TTC549 (cell line): Measurements from ENCODE around the gene POFUT2.
"Not testable (repeated sequence)": the region's sequence is repeated elsewhere in the genome, so short reads cannot be mapped to it uniquely, and the experiment has no call there.

ENCODE experiments used
- FAIRE-seq: peaks from 2 replicates; lab custom pipeline; 2012; peaks lifted over from hg19 to GRCh38; lab: Jason Lieb, UNC

The POFUT2 gene

GRCh38 chr21:45309987-45310381 lies 22.3 kb upstream of the POFUT2 start:
- no peak for FAIRE-seq

DNA sequence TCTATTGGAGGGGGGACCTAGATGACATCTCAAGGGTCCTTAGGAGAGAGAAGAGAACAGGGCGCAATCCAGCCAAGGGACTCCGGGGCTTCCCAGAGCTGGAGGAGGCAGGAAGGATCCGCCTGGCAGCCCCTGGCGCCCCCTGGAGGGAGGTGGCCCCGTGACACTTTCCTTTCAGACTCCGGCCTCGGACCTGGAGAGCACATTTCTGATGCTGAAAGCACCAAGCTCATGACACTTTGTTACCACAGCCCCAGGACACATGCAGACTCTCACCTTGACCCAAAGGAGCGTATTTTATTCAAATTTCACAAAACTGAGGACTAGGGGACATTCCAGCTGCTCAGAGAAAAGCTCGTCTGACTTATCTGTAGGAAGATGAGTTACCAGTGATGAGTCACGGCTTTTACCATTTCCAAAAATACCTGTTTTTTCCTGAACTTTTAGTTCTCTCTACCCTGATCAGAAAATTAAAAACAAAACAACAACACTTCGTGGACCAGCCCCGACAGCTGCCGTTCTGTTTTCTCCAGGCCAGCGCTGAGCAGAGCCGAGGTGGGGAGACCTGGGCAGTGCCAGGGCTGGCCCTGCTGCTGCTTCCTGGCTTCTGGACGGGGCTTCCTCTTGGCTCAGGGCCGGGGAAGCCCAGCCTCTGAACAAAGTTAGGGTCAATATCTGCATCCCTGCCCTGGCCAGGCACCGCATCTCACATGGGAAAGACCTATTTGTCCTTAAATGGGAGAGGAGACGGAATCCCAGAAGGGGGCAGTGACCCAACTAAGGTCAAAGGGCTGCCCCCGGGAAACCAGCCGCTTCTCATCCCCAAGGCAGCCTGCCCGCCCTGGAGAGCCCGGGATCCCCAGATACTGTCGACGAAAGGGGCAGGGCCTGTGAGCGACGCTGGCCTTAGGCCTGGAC lies 21.6 kb upstream of the POFUT2 start:
- no peak for FAIRE-seq

DNA sequence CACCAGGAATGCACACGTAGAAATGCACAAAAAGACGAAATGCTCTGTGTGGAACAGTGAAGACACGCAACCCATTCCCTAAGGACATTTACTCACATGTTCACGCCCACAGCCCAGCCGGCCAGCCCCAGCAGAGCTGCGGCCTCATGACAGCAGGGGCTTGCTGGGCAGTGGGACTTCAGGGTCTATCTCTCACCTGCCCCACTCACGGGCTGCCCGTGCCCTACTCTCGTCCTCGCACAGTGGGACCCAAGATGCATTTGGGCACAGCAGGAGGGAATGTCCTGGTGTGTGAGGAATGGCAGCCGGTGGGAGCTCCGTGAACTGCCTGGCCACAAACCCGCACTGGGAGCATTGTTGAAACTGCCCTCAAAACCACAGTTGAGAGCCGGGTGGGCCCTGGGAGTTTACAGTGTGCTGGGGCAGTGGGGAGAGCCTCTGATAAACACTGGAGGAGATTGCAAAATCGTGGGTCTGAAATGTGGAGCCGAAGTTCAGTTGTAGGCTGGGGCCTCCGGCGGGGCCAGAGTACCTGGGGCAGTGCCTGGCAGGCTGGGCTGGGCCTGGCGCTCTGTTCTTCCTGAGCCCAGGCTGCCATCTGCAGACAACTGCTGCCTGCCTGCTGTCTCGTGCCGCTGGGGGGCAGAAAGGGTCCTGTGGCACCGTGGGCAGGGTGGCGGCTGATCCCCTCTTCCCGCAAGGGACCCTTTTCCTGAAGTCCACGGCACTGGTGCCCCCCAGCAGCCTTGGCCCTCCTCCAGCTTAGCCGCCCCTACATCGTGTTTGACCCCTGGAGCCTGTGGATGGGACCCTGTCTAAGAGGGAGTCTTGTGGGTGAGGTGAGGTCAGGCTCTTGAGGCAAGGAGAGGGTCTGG lies 20.7 kb upstream of the POFUT2 start:
- FAIRE-seq = no peak

- not testable (repeated sequence) for FAIRE-seq
These were observed 20.0 kb upstream of the POFUT2 start for GRCh38 chr21:45307597-45308158.

DNA sequence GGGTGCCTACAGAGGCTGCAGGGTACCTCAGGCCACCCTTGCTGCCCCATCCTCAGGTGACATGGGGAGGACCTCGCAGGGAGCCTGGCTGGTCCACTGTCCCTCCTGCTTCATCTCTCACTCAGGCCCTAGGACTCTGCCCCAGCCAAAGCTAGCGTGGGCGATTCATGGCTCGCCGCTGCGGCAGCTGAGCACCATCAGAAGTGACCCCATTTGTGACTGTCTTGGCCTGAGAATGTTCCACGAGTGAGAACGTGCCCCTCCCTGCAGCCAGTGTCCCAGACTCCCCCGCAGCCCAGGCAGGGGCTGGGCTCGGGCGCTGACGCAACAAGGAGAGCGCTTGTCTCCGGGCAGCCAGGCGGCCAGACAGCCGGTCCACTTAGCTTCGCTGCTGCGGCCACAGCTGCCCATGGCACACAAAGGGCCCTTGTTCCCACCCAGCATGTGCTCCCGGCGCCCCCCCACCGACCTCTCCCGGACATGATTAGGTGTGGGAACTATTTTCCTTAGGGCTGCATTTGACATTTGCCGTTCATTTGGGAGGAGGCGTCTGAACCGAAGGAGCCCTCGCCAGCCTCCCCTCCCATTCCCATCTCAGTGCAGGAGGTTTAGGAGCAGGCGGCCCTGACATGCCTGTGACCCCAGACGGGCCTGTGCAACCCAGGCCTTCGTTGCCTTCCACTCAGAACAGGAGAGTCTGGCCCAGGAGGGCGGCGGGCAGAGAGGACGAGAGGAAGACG lies 19.3 kb upstream of the POFUT2 start:
- no peak for FAIRE-seq

DNA sequence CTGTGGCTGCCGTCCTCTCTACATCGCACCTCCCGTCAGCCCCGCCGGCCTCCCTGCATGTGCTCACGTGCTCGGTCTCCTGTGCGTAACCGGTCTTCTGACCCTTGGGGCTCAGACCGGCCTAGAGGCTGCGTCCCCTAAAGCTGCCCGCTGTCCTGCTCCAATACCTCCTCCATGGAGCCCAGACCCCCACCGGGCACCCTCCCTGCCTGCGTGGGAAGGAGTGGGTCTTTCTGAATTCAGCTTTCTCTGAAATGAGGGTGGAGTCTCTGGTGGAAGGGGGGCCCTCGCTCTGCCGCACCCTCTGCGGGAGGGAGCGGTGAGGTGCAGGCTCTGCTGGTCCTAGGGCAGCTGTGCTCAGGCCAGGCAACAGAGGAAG lies 18.7 kb upstream of the POFUT2 start:
- FAIRE-seq = no peak

DNA sequence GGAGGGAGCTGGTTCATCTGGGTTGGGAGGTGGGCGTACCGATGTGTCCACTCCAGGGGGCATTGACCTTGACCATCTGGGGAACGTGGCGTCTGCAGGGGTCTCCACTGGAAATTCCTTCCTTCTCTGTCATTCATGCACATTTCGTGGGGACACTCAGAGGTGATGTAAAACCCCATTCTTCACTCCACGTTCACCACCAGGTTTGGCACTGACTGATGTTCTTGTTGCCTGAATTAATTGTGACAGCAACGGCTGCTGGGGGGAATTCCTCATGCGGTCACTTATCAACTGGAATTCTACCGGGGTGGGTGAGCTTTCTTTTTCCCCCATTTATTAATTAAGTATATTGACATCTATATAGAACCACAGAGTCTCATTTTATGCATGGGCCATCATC lies 18.1 kb upstream of the POFUT2 start:
- FAIRE-seq = no peak

- FAIRE-seq = no peak
These were observed 17.2 kb upstream of the POFUT2 start for GRCh38 chr21:45304945-45305344.

- FAIRE-seq = no peak
These were observed 16.8 kb upstream of the POFUT2 start for GRCh38 chr21:45304476-45304830.

DNA sequence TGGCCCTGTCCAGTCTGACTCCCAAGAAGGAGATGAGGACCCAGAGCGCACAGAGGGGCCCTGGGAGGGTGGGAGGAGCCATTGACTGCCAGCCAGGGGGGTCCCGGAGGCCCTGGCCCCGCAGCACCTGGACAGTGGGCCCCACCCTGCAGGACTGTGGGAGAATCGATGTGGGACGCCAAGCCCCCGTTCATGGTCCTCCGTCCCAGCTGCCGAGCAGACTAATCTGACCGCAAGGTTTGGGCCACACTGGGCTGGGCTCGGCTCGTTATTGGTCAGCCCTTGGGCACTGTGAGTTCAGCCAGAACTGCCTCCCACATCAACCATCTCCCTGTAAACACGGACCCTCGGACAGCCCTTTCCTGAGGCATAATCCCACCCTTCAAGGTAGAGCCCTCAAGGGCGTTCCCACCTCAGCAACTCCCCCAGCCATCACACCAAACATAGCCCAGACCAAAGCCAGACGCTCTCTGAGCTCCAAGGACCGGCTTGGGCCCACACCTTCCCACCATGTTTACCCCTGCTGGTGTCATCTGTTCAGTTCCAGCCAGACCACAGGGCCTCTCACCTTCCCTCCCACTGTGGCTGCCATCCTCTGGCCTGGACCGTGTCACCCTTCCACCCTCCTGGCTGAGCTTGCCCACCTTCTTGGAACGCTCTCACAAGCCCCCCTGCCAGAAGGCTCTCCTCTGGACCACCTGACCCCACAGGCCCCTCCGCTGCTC lies 16.2 kb upstream of the POFUT2 start:
- FAIRE-seq = no peak

- no peak for FAIRE-seq
These were observed 15.5 kb upstream of the POFUT2 start for GRCh38 chr21:45303091-45303615.

DNA sequence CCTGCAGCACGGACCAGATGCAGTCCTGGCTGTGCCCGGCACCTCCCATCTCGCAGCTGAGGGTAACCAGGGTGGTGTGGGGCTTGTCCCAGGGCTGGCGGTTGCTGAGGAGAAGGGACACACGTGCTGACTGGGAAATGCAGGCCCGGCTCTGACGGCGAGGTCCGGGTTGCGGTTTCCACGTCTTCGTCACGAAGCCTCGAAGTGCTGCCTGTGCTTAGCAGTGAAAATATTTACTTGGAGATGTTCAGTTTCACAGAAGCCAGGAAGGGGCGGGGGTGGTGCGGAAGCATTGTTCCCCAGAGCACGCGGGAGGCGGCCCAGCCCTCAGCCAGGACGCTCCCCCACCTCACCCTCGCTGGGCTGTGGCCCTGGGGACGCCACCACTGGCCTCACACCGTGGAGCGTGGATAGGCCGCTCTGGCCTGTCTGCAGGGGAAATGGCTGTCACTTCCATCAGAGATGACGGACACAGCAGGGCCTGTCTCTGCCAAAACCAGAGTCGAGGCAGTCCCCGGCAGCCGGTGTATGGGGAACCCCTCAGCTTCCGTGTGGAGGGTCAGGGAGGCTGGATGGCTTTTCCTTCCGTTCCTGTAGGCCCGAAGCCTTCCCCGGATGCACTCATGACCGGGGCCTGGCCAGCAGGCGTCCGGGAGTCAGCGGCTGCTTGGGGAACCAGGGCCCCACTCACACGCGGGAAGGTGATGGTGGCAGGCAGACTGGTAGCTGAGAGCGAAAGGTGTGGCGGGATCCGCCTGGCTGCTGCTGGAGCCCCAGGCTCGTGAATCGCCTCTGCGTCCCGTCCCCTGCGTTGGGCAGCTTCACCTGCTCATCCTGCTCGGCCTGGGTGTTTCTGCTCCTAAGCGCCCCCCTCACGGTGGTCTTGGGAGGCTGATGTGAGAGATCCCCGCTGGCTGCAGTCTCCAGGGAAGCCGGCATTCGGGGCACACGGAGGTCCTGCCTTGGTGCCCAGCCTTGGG lies 14.7 kb upstream of the POFUT2 start:
- no peak for FAIRE-seq

GRCh38 chr21:45301521-45302081 lies 13.9 kb upstream of the POFUT2 start:
- no peak for FAIRE-seq

DNA sequence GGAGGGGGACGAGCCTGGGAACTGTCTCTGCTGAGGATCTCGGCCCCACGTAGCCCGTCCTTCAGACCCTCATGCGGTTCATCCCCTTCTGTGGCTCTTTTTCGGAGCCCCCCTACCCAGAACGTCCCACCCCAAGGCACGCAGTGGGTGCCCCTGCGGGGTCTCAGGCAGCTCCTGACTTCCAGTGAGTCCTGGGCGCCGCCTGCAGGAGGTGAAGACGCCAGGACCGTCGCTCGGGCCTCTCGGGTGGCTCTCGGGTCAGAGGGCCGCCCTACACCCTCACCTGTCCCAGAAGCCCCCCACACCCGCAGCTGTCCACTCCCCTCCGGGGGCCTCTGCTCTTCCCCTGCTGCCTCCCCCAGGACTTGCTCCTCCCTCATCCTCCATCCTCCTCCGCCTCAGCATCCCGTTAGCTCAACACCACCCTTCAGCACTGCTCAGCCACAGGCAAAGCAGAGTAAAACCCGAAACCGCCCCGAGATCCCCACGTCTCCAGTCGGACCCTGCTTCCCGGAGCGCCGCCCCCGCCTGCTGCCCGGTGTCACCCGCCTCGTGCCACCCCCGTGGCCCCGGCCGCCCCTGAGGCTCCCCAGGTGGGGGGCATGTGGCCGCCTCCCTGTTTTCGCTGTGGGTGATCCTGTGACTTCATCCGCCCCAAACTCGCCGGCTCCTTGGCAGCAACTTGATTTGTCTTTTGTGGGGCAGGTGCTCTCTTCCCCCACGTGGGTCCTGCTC lies 13.3 kb upstream of the POFUT2 start:
- FAIRE-seq = no peak

GRCh38 chr21:45299864-45300785 lies 12.4 kb upstream of the POFUT2 start:
- no peak for FAIRE-seq

DNA sequence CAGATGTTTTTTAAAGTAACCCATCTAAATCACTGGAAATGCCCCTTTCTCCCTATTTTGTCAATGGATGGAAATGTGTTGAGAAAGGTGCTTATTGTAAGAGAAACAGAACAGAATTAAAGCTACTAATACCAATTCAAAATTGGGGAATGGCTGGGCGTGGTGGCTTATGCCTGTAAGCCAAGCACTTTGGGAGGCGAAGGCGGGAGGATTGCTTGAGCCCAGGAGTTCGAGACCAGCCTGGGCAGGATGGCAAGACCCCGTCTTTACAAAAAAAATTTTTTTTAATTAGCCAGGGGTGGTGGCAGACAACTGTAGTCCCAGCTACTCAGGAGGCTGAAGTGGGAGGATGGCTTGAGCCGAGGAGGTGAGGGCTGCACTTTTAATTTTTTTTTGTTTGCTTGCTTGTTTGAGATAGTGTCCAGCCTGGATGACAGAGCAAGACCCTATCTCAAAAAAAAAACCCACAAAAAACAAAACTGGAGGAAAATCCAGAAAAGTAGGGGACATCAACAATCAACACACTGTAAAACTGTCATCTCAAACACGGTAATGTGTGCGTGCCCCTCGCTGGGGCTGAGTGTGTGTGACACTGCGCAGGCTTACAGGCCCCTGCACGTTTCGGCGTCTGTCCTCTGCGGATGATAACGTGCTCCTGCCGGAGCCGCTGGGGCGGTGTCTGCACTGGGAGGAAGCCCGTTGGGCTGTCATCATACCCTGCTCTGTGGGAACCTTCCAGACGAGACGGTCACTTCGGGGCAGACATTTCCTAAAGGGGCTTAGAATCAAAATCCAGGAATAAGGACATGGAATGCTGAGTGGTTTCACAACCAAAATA lies 11.6 kb upstream of the POFUT2 start:
- no peak for FAIRE-seq

GRCh38 chr21:45297869-45298268 lies 10.2 kb upstream of the POFUT2 start:
- no peak for FAIRE-seq
